VCaP (cell line): ENCODE data around the gene ERG.

Source experiments
- H3K27ac ChIP-seq: fragments of 450-650 bp; 2 replicates; pipeline ENCODE4 v1.5.1; 2017
- TF ChIP-seq, protein P1 (sequence below): fragments of 450-650 bp; conservative IDR thresholded peaks from 2 replicates; pipeline ENCODE4 v1.5.1; 2017; ENCODE audit warnings: mild to moderate bottlenecking, moderate library complexity

The ERG gene

DNA sequence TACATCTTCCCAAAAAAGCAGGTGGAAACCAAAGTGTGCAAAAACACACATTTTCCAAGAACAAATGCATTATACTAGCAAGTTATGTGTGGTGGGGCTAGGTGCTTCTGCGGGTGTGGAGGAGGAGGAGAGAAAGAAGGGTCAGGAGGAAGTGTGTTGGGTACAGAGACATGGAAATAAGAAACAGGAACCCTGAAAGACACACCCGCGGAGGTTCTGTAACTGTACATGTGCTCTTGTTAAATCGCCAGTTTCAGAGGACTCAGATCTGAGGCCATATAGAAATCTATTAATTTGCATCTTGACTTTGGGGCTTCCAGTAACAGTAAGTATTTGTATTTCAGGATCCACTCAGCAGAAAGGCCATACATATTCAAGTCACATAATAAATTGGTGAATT, 30.9 kb downstream of the ERG start:
- TF ChIP-seq, protein P1, sequence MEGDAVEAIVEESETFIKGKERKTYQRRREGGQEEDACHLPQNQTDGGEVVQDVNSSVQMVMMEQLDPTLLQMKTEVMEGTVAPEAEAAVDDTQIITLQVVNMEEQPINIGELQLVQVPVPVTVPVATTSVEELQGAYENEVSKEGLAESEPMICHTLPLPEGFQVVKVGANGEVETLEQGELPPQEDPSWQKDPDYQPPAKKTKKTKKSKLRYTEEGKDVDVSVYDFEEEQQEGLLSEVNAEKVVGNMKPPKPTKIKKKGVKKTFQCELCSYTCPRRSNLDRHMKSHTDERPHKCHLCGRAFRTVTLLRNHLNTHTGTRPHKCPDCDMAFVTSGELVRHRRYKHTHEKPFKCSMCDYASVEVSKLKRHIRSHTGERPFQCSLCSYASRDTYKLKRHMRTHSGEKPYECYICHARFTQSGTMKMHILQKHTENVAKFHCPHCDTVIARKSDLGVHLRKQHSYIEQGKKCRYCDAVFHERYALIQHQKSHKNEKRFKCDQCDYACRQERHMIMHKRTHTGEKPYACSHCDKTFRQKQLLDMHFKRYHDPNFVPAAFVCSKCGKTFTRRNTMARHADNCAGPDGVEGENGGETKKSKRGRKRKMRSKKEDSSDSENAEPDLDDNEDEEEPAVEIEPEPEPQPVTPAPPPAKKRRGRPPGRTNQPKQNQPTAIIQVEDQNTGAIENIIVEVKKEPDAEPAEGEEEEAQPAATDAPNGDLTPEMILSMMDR: no peak
- peak overlapping the region; percentile 56; the same call in 1 of the 2 replicates for H3K27ac ChIP-seq

DNA sequence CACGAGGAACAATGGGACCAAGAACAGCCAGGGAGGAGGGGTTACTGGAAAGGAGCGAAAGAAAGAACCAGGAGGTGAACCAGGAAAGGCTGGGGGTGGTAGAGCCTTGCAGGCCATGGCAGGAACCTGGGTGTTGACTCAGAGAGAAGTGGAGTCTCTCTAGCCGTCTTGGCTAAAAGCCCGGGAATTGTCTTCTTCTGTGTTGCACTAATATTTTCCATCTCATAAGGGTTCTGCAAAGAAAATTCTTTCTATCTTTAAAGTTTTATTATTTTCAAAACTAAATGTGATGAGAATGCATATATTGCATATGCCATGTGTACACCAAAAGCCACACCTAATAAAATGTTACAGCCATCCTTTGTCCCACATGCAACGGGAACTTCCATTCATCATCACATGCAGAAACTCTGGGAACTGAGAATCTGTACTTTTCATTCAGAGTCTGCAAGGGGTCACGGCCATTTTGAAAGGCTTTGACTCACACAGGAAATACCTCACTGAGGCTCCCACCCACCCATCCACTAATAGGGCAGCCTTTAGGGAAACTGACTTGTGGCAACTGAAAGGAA, 38.0 kb downstream of the ERG start:
- TF ChIP-seq, protein P1: no peak
- peak overlapping the region; percentile 43 for H3K27ac ChIP-seq

DNA sequence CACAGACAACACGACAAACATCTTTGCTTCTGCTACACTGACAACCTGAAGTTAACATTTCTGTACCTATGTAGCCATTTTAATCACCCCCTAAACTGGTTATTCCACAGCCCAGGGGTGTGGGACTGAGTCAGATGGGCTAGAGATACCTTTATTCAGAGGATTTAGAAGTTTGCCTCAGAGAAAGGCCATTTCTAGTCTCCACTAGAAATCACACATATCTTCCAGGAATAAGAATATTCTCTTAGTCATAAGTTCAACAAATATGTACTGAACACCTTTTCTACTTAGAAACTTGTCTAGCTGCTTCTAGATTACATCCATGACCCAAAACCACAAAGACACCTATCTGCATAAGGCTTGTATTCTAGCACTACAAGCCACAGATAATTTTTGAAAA, 38.8 kb downstream of the ERG start:
- TF ChIP-seq, protein P1: no peak
- H3K27ac ChIP-seq: peak overlapping the region; percentile 43

DNA sequence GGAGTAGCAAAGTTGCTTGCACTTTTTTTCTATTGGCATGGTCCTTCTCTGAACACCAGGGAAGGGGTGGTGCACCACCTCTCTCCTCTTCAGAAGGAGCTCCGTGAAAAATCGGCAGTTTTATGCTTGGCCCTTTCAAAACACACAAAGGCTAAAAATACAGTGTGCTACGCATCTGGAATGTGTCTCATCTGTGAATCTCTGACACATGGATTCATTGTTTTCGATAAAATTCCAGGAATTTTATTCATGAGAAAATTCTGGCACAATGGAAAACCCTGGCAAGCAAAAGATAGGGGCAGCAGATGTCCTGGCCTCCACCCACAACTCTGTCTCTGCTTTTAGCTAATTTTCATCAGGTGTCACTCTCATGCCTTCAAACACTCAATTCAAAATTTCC, 42.9 kb downstream of the ERG start:
- TF ChIP-seq, protein P1: no peak
- peak overlapping the region; percentile 43; the same call in 1 of the 2 replicates for H3K27ac ChIP-seq

DNA sequence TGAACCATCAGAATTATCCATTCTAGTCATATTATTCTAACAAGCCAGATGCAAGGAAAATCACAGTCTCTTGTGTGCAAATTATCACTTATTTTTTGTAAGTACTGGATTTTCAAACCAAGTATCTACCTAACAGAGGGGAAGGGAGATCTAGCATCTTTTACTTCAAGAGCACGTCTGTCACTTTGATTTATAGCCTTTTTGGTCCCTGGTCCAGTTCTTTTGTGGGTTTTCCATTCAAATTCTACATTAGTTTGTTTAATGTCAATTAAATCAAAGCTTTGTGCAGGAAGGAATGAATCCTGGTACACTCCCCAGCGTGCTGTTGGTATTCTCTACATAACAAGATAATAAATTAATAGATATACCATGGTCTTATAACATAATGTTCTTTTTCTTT, 43.6 kb downstream of the ERG start:
- TF ChIP-seq, protein P1: no peak
- H3K27ac ChIP-seq: no peak overlapping the region; the same call in 1 of the 2 replicates

DNA sequence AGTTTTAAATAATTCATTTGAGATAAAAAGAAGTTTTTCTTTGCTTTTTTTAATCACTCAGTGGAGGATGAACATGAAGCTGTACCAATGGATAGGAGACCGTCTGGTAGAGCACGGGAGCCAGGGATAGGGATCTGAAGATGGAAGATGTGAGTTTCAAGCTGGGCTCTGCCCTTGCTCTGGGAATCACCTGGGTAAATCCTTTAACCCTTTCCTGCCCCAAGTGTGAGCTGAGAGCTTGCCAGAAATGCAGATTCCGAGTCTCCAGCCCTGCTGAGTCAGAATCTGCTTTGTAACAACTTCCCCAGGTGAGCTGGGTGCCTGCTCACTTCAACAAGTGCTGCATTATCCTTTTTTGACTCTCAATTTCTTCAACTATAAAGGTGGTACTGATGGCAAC, 44.1 kb downstream of the ERG start:
- TF ChIP-seq, protein P1: no peak
- H3K27ac ChIP-seq: no peak overlapping the region; the same call in 1 of the 2 replicates

DNA sequence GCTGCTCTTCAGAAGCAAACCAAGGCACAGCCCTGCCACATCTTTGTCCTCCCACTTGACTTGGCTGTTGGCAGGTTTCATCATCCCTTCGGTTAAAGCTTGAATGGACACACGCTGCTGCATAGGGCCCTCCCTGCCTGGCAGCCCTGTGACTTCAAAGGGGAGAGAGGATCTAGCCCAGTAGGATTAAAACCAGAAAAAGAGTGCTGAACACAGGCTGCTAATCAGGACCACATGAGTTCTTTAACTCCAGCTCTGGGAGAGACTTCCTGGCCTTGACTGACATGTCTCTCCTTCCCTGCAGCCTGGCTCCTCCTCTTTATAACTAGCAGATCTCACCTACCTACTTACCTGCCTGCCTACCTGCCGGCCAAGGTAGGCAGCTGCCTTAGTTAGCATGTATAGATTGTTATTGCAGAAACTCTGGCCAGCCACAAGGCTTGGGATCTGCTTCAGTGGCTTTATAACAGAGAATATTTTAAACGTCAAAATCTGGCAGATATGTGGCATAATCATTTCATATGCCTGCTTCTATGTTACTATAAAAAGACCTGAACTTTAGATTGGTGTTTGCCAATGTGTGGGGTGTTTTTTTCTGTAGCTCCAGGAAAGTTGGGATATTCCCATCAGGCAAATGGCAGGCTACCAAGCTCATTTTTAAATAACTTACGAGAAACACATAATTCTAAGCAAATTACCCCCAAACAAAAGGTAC, 49.4 kb downstream of the ERG start:
- TF ChIP-seq, protein P1: no peak
- H3K27ac ChIP-seq: peak overlapping the region; percentile 10; the same call in 1 of the 2 replicates
